DND-41 (cell line): ENCODE results near the gene C19orf33.

Experiments
- CTCF ChIP-seq: IDR thresholded peaks from 2 replicates; pipeline ENCODE4 v1.5.1; 2012; ENCODE audit warnings: borderline replicate concordance, low read length, moderate library complexity, mild to moderate bottlenecking; ENCODE audit not compliant: poor library complexity, severe bottlenecking; ENCODE audit errors: extremely low read depth
- EZH2 ChIP-seq: IDR thresholded peaks from 3 replicates; pipeline ENCODE4 v1.6.1; 2012; ENCODE audit warnings: borderline replicate concordance, low read depth, mild to moderate bottlenecking, moderate library complexity, low read length, inconsistent platforms; ENCODE audit not compliant: severe bottlenecking

GRCh38 chr19:38280030-38280921, 23.8 kb upstream of the C19orf33 start:
- TF ChIP-seq CTCF, result no peak
- TF ChIP-seq EZH2, result no peak
